Measurements from ENCODE around the gene PAPPA. TPM values are rescaled to one million over a fixed set of nuclear protein-coding genes. Genes with fewer than 3 reads are reported as not detected.

PAPPA gene
- polyA plus RNA-seq, 4 donors, result 4.1 to 7.6 (median 4.3) TPM

- no peak for DNase-seq (ENCODE audit: low read depth in 4 of 4, low spot score in 3 of 4)
These were observed 183.4 kb downstream of the PAPPA start for GRCh38 chr9:116337015-116337414.

GRCh38 chr9:116340270-116340669 lies 186.7 kb downstream of the PAPPA start:
- no peak for DNase-seq (ENCODE audit: low read depth in 4 of 4, low spot score in 3 of 4)

GRCh38 chr9:116342061-116342460 lies 188.5 kb downstream of the PAPPA start:
- DNase-seq (ENCODE audit: low read depth in 4 of 4, low spot score in 3 of 4), result no peak

GRCh38 chr9:116342941-116343340 lies 189.3 kb downstream of the PAPPA start:
- no peak for DNase-seq (ENCODE audit: low read depth in 4 of 4, low spot score in 3 of 4)

GRCh38 chr9:116344416-116344815 lies 190.8 kb downstream of the PAPPA start:
- no peak for DNase-seq (ENCODE audit: low read depth in 4 of 4, low spot score in 3 of 4)

- no peak for DNase-seq (ENCODE audit: low read depth in 4 of 4, low spot score in 3 of 4)
These were observed 191.8 kb downstream of the PAPPA start for GRCh38 chr9:116345393-116345792.

GRCh38 chr9:116345817-116346216 lies 192.2 kb downstream of the PAPPA start:
- DNase-seq (ENCODE audit: low read depth in 4 of 4, low spot score in 3 of 4), result no peak

- DNase-seq (ENCODE audit: low read depth in 4 of 4, low spot score in 3 of 4), result no peak
These were observed 196.1 kb downstream of the PAPPA start for GRCh38 chr9:116349684-116350083.

GRCh38 chr9:116350213-116350612 lies 196.6 kb downstream of the PAPPA start:
- DNase-seq (ENCODE audit: low read depth in 4 of 4, low spot score in 3 of 4), result no peak

- DNase-seq (ENCODE audit: low read depth in 4 of 4, low spot score in 3 of 4), result no peak
These were observed 199.4 kb downstream of the PAPPA start for GRCh38 chr9:116352958-116353357.

GRCh38 chr9:116355153-116355921 lies 201.7 kb downstream of the PAPPA start:
- DNase-seq (ENCODE audit: low read depth in 4 of 4, low spot score in 3 of 4), result no peak

GRCh38 chr9:116358251-116358650 lies 204.7 kb downstream of the PAPPA start:
- DNase-seq (ENCODE audit: low read depth in 4 of 4, low spot score in 3 of 4), result no peak

- no peak for DNase-seq (ENCODE audit: low read depth in 4 of 4, low spot score in 3 of 4)
These were observed 206.4 kb downstream of the PAPPA start for GRCh38 chr9:116360016-116360415.

GRCh38 chr9:116360989-116361388 lies 207.4 kb downstream of the PAPPA start:
- DNase-seq (ENCODE audit: low read depth in 4 of 4, low spot score in 3 of 4), result no peak

- DNase-seq (ENCODE audit: low read depth in 4 of 4, low spot score in 3 of 4), result no peak
These were observed 208.0 kb downstream of the PAPPA start for GRCh38 chr9:116361547-116361946.

GRCh38 chr9:116362493-116362892 lies 208.9 kb downstream of the PAPPA start:
- no peak for DNase-seq (ENCODE audit: low read depth in 4 of 4, low spot score in 3 of 4)

GRCh38 chr9:116365056-116365471 lies 211.5 kb downstream of the PAPPA start:
- DNase-seq (ENCODE audit: low read depth in 4 of 4, low spot score in 3 of 4), result peak; percentile 48 to 59 (median 55)

GRCh38 chr9:116366241-116366640 lies 212.7 kb downstream of the PAPPA start:
- DNase-seq (ENCODE audit: low read depth in 4 of 4, low spot score in 3 of 4), result no peak

GRCh38 chr9:116368680-116369079 lies 215.1 kb downstream of the PAPPA start:
- no peak for DNase-seq (ENCODE audit: low read depth in 4 of 4, low spot score in 3 of 4)

- no peak for DNase-seq (ENCODE audit: low read depth in 4 of 4, low spot score in 3 of 4)
These were observed 216.1 kb downstream of the PAPPA start for GRCh38 chr9:116369706-116370105.

- no peak for DNase-seq (ENCODE audit: low read depth in 4 of 4, low spot score in 3 of 4)
These were observed 217.0 kb downstream of the PAPPA start for GRCh38 chr9:116370556-116370955.

GRCh38 chr9:116372081-116372673 lies 218.6 kb downstream of the PAPPA start:
- DNase-seq (ENCODE audit: low read depth in 4 of 4, low spot score in 3 of 4), result no peak
